IMR-90 (cell line): ENCODE measurements around the gene STIM1. TPM values are rescaled to one million over a fixed set of nuclear protein-coding genes. Genes with fewer than 3 reads are reported as not detected.

ENCODE experiments used
- ATAC-seq: fragments of 200-7000 bp; cut with Tn5 transposase; 2 replicates; pipeline ENCODE4 v1.9.1; 2020; ENCODE audit warnings: low read depth, mild to moderate bottlenecking, moderate library complexity
- BruUV-seq: library from RNA; stranded (reverse); fragments of 400-500 nt; replicated peaks from 2 replicates; lab custom pipeline; 2021; lab: Mats Ljungman, UMichigan
- CTCF ChIA-PET: fragments of 300-600 bp; formaldehyde crosslinking; extraction: SDS; loops from one replicate; lab custom pipeline; 2021; ENCODE audit warnings: antibody characterized with exemption; lab: Yijun Ruan, JAX
- POLR2A ChIA-PET: fragments of 300-600 bp; sonication (Branson Sonifier 250); formaldehyde crosslinking; loops from one replicate; lab custom pipeline; 2022; ENCODE audit warnings: antibody characterized with exemption; ENCODE audit not compliant: unreplicated experiment; lab: Charles Lee
- DNase-seq: peaks from one replicate; pipeline ENCODE4 v3.0.0; 2013
- H2AFZ ChIP-seq: replicated peaks from 2 replicates; pipeline ENCODE3; 2013; ENCODE audit warnings: low read length, mild to moderate bottlenecking; ENCODE audit not compliant: poor library complexity
- H2AK5ac ChIP-seq: 2 replicates; pipeline ENCODE4 v1.6.1; 2013; ENCODE audit warnings: low read depth, low read length, inconsistent platforms
- H2AK9ac ChIP-seq: replicated peaks from 2 replicates; pipeline ENCODE3; 2013; ENCODE audit warnings: mild to moderate bottlenecking, low read depth, low read length, moderate library complexity; ENCODE audit not compliant: poor library complexity
- H2BK120ac ChIP-seq: 2 replicates; pipeline ENCODE4 v1.6.1; 2013; ENCODE audit warnings: low read depth, low read length, inconsistent platforms
- H2BK15ac ChIP-seq: 3 replicates; pipeline ENCODE4 v1.6.1; 2013; ENCODE audit warnings: low read depth, low read length, inconsistent platforms
- H2BK20ac ChIP-seq: 2 replicates; pipeline ENCODE4 v1.6.1; 2013; ENCODE audit warnings: low read depth, mild to moderate bottlenecking, inconsistent platforms, low read length, moderate library complexity
- H2BK5ac ChIP-seq: 2 replicates; pipeline ENCODE4 v1.6.1; 2013; ENCODE audit warnings: mild to moderate bottlenecking, low read depth, low read length, inconsistent platforms; ENCODE audit not compliant: poor library complexity, severe bottlenecking
- H3K14ac ChIP-seq: replicated peaks from 2 replicates; pipeline ENCODE4 v1.6.1; 2013; ENCODE audit warnings: low read depth, low read length, inconsistent platforms
- H3K18ac ChIP-seq: 2 replicates; pipeline ENCODE4 v1.6.1; 2013; ENCODE audit warnings: low read depth, low read length, control low read depth
- H3K23ac ChIP-seq: 2 replicates; pipeline ENCODE4 v1.6.1; 2013; ENCODE audit warnings: low read depth, low read length, inconsistent platforms
- H3K27ac ChIP-seq: 2 replicates; pipeline ENCODE4 v1.5.1; 2013; ENCODE audit warnings: mild to moderate bottlenecking, control low read depth, low read length; ENCODE audit not compliant: insufficient read depth
- H3K27me3 ChIP-seq: 2 replicates; pipeline ENCODE4 v1.6.1; 2013; ENCODE audit warnings: low read length; ENCODE audit not compliant: control insufficient read depth, insufficient read depth
- H3K36me3 ChIP-seq: 2 replicates; pipeline ENCODE4 v1.6.1; 2013; ENCODE audit warnings: low read length, mixed read lengths; ENCODE audit not compliant: control insufficient read depth, insufficient read depth
- H3K4ac ChIP-seq: 2 replicates; pipeline ENCODE4 v1.6.1; 2013; ENCODE audit warnings: low read depth, low read length, inconsistent platforms
- H3K4me1 ChIP-seq: 2 replicates; pipeline ENCODE4 v1.6.1; 2013; ENCODE audit warnings: low read length, mixed read lengths; ENCODE audit not compliant: control insufficient read depth, insufficient read depth
- H3K4me2 ChIP-seq: 2 replicates; pipeline ENCODE4 v1.6.1; 2013; ENCODE audit warnings: low read depth, mild to moderate bottlenecking, control low read depth, low read length, moderate library complexity
- H3K4me3 ChIP-seq: 2 replicates; pipeline ENCODE4 v1.5.1; 2013; ENCODE audit warnings: low read depth, mild to moderate bottlenecking, control low read depth, low read length, moderate library complexity; ENCODE audit not compliant: insufficient read depth
- H3K56ac ChIP-seq: 2 replicates; pipeline ENCODE4 v1.6.1; 2013; ENCODE audit warnings: low read length, inconsistent platforms; ENCODE audit not compliant: insufficient read depth; ENCODE audit errors: extremely low read depth
- H3K79me1 ChIP-seq, 2 experiments: 2 replicates each; pipeline ENCODE4 v1.6.1; 2013; ENCODE audit warnings: low read length in 2 of 2, inconsistent platforms in 1 of 2, low read depth in 1 of 2
- H3K9ac ChIP-seq: 2 replicates; pipeline ENCODE4 v1.6.1; 2013; ENCODE audit warnings: low read depth, low read length, control low read depth
- H3K9me1 ChIP-seq: 2 replicates; pipeline ENCODE4 v1.6.1; 2013; ENCODE audit warnings: low read length, inconsistent platforms; ENCODE audit not compliant: insufficient read depth
- H3K9me3 ChIP-seq: 2 replicates; pipeline ENCODE4 v1.6.1; 2013; ENCODE audit warnings: low read length; ENCODE audit not compliant: control insufficient read depth, insufficient read depth
- H4K20me1 ChIP-seq: 2 replicates; pipeline ENCODE4 v1.6.1; 2013; ENCODE audit warnings: low read length, inconsistent platforms; ENCODE audit not compliant: insufficient read depth
- H4K5ac ChIP-seq: 2 replicates; pipeline ENCODE4 v1.6.1; 2013; ENCODE audit warnings: mild to moderate bottlenecking, low read depth, low read length, control low read depth
- H4K8ac ChIP-seq, 2 experiments: 2 replicates each; pipeline ENCODE4 v1.6.1; 2013; ENCODE audit warnings: low read depth in 2 of 2, low read length in 2 of 2, control low read depth in 1 of 2, inconsistent platforms in 1 of 2
- H4K91ac ChIP-seq: 2 replicates; pipeline ENCODE4 v1.6.1; 2013; ENCODE audit warnings: low read depth, low read length, inconsistent platforms; ENCODE audit not compliant: insufficient read depth
- NFE2L2 ChIP-seq: fragments of 150-350 bp; IDR thresholded peaks from 2 replicates; pipeline ENCODE4 v1.6.1; 2016; ENCODE audit warnings: low read depth, mild to moderate bottlenecking, low read length
- USF2 ChIP-seq: fragments of 150-350 bp; IDR thresholded peaks from 2 replicates; pipeline ENCODE4 v1.6.1; 2017; ENCODE audit warnings: mild to moderate bottlenecking, antibody characterized with exemption, low read length, low read depth
- WGBS, 2 experiments: methylation state at CpG; one replicate each; pipeline versions ENCODE4 v1.1.5 to v1.1.7; 2013; ENCODE audit warnings: missing lambda C conversion rate in 2 of 2; ENCODE audit not compliant: insufficient read length in 1 of 2; ENCODE audit errors: extremely low coverage in 2 of 2; 5-methylcytosine and 5-hydroxymethylcytosine counted together
- dilution Hi-C: fragments of 300-500 bp; cut with HindIII; formaldehyde crosslinking; loops from one replicate; pipeline ENCODE4 v1.14.3; 2018; ENCODE audit warnings: low sequenced_read_pairs; ENCODE audit not compliant: unreplicated experiment
- in situ Hi-C: fragments of 300-500 bp; cut with MboI; formaldehyde crosslinking; loops from 3 replicates; pipeline ENCODE4 v1.14.3; 2019; ENCODE audit warnings: low sequenced_read_pairs, inconsistent platforms, mixed read lengths
- intact Hi-C: fragments of 100-400 bp; cut with micrococcal nuclease; formaldehyde crosslinking; loops from 2 replicates; pipeline ENCODE4 v1.10.0; 2022
- polyA plus RNA-seq, 3 experiments: library from polyadenylated mRNA; depleted of rRNA; stranded (reverse); fragments of >200 nt; gene quantifications; 2 replicates each; pipeline ENCODE4 v1.2.3, GENCODE V29; 2012; ENCODE audit warnings: low replicate concordance in 1 of 3
- total RNA-seq: library from RNA; depleted of rRNA; stranded (reverse); fragments of >200 nt; gene quantifications from 2 replicates; pipeline ENCODE4 v1.2.3, GENCODE V29; 2012

STIM1 gene
- total and polyA plus RNA-seq, 2 of the 4 experiments (the other 2 are of a cell fraction), result 17.9 to 23.0 TPM

DNA sequence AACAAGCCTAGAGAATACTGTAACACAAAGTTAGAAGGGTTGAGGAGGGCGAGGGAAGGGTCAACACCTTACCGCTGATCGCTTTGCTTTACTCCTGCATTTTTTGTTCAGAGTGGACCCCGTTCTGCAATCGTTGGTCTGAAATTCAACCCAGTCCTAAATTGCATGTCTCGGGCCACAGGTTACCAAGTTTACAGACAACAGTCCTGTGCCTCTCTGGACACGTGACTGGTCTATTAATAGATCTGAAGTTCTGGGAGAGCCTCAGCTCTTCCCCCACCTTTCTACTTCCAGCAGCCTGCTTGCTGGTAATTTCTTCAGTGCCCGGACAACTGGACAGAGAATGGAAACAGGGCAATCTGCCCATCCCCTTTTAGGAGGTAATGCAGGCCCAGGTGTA lies 74.2 kb downstream of the STIM1 start:
- intact Hi-C loops (loop anchor here (1.0 kb wide), 1 partner anchor 43 kb away; no protein-coding TSS in a partner anchor), in situ Hi-C loops (no loop called here)

More for the DNA sequence above, 74.2 kb downstream of the STIM1 start:
- Histone ChIP-seq H4K91ac (no peak overlapping the region), H3K36me3 (no peaks in the 10 kb centered on the region), H3K18ac (no peak overlapping the region), H2AK9ac (no peak overlapping the region), H3K9me3 (no peaks in the 10 kb centered on the region), H4K8ac (no peak overlapping the region), H2BK15ac (no peak overlapping the region), H2BK120ac (no peak overlapping the region), H2AFZ (no peak overlapping the region), H3K9ac (no peak overlapping the region), H2AK5ac (no peak overlapping the region), H3K27me3 (no peaks in the 10 kb centered on the region), H4K5ac (no peak overlapping the region), H3K79me1 (peaks cover 22 to 24% of the 10 kb centered on the region in 2 experiments), H3K4me1 (peaks cover 8% of the 10 kb centered on the region), H2BK20ac (no peak overlapping the region), H3K4me2 (no peak overlapping the region), H4K20me1 (no peaks in the 10 kb centered on the region), H3K14ac (0 out of 2 replicates have a peak overlapping the region, but pooled peaks have one; percentile 45), H2BK5ac (no peak overlapping the region), H3K4ac (no peak overlapping the region), H3K9me1 (peaks cover 8% of the 10 kb centered on the region; the same call in 1 of the 2 replicates), H3K4me3 (no peak overlapping the region), H3K56ac (no peak overlapping the region), H3K27ac (no peak overlapping the region), H3K23ac (no peak overlapping the region)
- CTCF ChIA-PET, result no interaction called here
- BruUV-seq, result no TSS peak
- no peak for DNase-seq
- dilution Hi-C loops, result no loop called here
- TF ChIP-seq USF2 (peak; percentile 52; the same call in 1 of the 2 replicates), NFE2L2 (no peak)
- POLR2A ChIA-PET, result no interaction called here
- no peak for ATAC-seq
- WGBS, 2 experiments, result 89% methylated on average over 3 of the region's 8 CpGs; no CpG with 5 or more reads in 1 of the 2 experiments
